ENCODE measurements around the gene MYADML2.
A peak's percentile ranks its signal among the peaks of the same experiment; 100 is the strongest.
"Not testable (repeated sequence)": the region's sequence is repeated elsewhere in the genome, so short reads cannot be mapped to it uniquely, and the experiment has no call there.

The MYADML2 gene

GRCh38 chr17:81986606-81987005 is 39.6 kb upstream of the MYADML2 start:
- Histone ChIP-seq H3K4me1 (ENCODE audit: control insufficient read depth in 1 of 2, insufficient read depth in 2 of 2, low read length in 2 of 2) (peaks cover 0 to 5% of the 10 kb centered on the region in 2 donors), H3K4me3 (ENCODE audit: low read depth in 1 of 2, low read length in 2 of 2) (no peak overlapping the region), H3K9me3 (ENCODE audit: control insufficient read depth in 1 of 2, low read length in 2 of 2) (no peaks in the 10 kb centered on the region), H3K27me3 (ENCODE audit: low read depth, low read length) (no peaks in the 10 kb centered on the region), H3K36me3 (ENCODE audit: control insufficient read depth in 1 of 2, insufficient read depth in 2 of 2, low read length in 2 of 2) (peaks cover 9 to 39% of the 10 kb centered on the region in 2 donors), H3K27ac (ENCODE audit: low read length) (no peak overlapping the region)

GRCh38 chr17:81984773-81985410 is 37.9 kb upstream of the MYADML2 start:
- no peak overlapping the region for H3K4me3 ChIP-seq (ENCODE audit: low read depth in 1 of 2, low read length in 2 of 2)
- no peaks in the 10 kb centered on the region for H3K27me3 ChIP-seq (ENCODE audit: low read depth, low read length)
- H3K9me3 ChIP-seq (ENCODE audit: control insufficient read depth in 1 of 2, low read length in 2 of 2) = no peaks in the 10 kb centered on the region
- H3K36me3 ChIP-seq (ENCODE audit: control insufficient read depth in 1 of 2, insufficient read depth in 2 of 2, low read length in 2 of 2) = peaks cover 9 to 39% of the 10 kb centered on the region in 2 donors
- H3K27ac ChIP-seq (ENCODE audit: low read length) = no peak overlapping the region
- H3K4me1 ChIP-seq (ENCODE audit: control insufficient read depth in 1 of 2, insufficient read depth in 2 of 2, low read length in 2 of 2) = no peaks in the 10 kb centered on the region

DNA sequence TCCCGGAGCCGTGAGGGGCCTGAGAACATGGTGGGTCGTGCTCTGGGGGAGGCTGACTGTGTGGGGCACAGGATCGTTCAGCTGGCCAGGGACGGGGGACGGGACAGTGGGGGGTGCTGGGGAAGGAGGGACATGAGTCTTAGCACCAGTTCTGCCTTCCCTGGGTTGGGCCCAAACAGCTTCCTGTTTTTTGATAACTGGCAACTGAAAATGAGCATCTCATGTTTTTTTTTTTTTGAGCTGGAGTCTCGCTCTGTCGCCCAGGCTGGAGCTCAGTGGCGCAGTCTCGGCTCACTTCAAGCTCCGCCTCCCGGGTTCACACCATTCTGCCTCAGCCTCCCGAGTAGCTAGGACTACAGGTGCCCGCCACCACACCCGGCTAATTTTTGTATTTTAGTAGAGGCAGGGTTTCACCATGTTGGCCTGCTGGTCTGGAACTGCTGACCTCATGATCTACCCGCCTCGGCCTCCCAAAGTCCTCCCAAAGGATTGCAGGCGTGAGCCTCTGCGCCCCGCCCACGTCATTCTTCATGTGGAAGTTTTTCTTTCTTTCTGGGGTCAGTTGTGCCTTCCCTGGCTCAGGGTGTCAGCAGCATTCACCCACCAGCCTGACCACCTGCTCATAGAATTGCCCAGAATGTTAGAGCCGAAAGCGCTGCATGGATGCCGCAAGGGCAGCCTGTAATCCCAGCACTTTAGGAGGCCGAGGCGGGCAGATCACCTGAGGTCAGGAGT is 36.8 kb upstream of the MYADML2 start:
- Histone ChIP-seq H3K9me3 (ENCODE audit: control insufficient read depth in 1 of 2, low read length in 2 of 2) (no peaks in the 10 kb centered on the region), H3K36me3 (ENCODE audit: control insufficient read depth in 1 of 2, insufficient read depth in 2 of 2, low read length in 2 of 2) (peaks cover 9 to 40% of the 10 kb centered on the region in 2 donors), H3K4me1 (ENCODE audit: control insufficient read depth in 1 of 2, insufficient read depth in 2 of 2, low read length in 2 of 2) (no peaks in the 10 kb centered on the region), H3K27ac (ENCODE audit: low read length) (no peak overlapping the region), H3K4me3 (ENCODE audit: low read depth in 1 of 2, low read length in 2 of 2) (no peak overlapping the region), H3K27me3 (ENCODE audit: low read depth, low read length) (no peaks in the 10 kb centered on the region)

GRCh38 chr17:81983011-81983638 is 36.1 kb upstream of the MYADML2 start:
- peaks cover 0 to 5% of the 10 kb centered on the region in 2 donors for H3K4me1 ChIP-seq (ENCODE audit: control insufficient read depth in 1 of 2, insufficient read depth in 2 of 2, low read length in 2 of 2)
- no peak overlapping the region for H3K27ac ChIP-seq (ENCODE audit: low read length)
- H3K27me3 ChIP-seq (ENCODE audit: low read depth, low read length) = no peaks in the 10 kb centered on the region
- no peak overlapping the region for H3K4me3 ChIP-seq (ENCODE audit: low read depth in 1 of 2, low read length in 2 of 2)
- H3K9me3 ChIP-seq (ENCODE audit: control insufficient read depth in 1 of 2, low read length in 2 of 2) = no peaks in the 10 kb centered on the region
- peaks cover 9 to 40% of the 10 kb centered on the region in 2 donors for H3K36me3 ChIP-seq (ENCODE audit: control insufficient read depth in 1 of 2, insufficient read depth in 2 of 2, low read length in 2 of 2)

DNA sequence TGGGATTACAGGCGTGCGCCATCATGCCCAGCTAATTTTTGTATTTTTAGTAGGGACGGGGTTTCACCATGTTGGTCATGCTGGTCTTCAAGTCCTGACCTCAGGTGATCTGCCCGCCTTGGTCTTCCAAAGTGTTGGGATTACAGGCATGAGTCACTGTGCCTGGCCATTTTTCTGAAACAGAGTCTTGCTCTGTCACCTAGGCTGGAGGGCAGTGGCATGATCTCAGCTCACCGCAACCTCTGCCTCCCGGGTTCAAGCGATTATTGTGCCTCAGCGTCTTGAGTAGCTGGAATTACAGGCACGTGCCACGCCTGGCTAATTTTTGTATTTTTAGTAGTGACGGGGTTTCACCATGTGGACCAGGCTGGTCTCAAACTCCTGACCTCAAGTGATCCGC is 34.5 kb upstream of the MYADML2 start:
- not testable (repeated sequence) for H3K27ac ChIP-seq (ENCODE audit: low read length); H3K27me3 ChIP-seq (ENCODE audit: low read depth, low read length); H3K4me3 ChIP-seq (ENCODE audit: low read depth in 1 of 2, low read length in 2 of 2); H3K9me3 ChIP-seq (ENCODE audit: control insufficient read depth in 1 of 2, low read length in 2 of 2); H3K4me1 ChIP-seq (ENCODE audit: control insufficient read depth in 1 of 2, insufficient read depth in 2 of 2, low read length in 2 of 2)
- peaks cover 9 to 27% of the 10 kb centered on the region in 2 donors for H3K36me3 ChIP-seq (ENCODE audit: control insufficient read depth in 1 of 2, insufficient read depth in 2 of 2, low read length in 2 of 2)

DNA sequence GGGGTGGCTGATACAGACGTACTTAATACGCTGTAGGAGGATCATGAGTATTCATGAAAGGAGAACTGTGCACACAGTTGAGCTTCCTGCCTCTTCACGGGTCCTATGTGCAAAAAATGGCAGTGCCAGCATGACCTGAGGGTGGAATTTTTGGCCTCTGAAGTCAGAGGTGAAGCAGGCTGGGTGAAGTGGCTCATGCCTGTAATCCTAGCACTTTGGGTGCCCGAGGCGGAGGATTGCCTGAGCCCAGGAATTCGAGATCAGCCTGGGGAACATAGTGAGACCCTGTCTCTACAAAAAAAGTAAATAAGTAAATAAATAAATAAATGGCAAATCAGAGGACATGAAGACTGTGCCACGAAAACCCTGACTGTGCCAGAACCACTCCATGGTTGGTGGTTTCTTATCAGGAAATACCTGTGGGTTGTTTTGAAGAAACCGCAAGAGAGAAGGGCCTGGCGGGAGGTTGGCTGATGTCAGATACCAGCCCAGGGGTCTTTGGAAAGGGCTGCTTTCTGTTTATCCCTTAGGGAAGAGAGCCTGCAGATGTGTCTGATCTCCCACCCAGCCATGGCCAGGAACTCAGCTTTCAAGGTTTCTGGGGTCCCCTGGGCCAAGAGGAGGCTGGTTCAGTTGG is 33.8 kb upstream of the MYADML2 start:
- Histone ChIP-seq H3K4me1 (ENCODE audit: control insufficient read depth in 1 of 2, insufficient read depth in 2 of 2, low read length in 2 of 2) (peaks cover 0 to 10% of the 10 kb centered on the region in 2 donors), H3K27ac (ENCODE audit: low read length) (no peak overlapping the region), H3K36me3 (ENCODE audit: control insufficient read depth in 1 of 2, insufficient read depth in 2 of 2, low read length in 2 of 2) (peaks cover 9 to 22% of the 10 kb centered on the region in 2 donors), H3K27me3 (ENCODE audit: low read depth, low read length) (no peaks in the 10 kb centered on the region), H3K4me3 (ENCODE audit: low read depth in 1 of 2, low read length in 2 of 2) (no peak overlapping the region), H3K9me3 (ENCODE audit: control insufficient read depth in 1 of 2, low read length in 2 of 2) (no peaks in the 10 kb centered on the region)

DNA sequence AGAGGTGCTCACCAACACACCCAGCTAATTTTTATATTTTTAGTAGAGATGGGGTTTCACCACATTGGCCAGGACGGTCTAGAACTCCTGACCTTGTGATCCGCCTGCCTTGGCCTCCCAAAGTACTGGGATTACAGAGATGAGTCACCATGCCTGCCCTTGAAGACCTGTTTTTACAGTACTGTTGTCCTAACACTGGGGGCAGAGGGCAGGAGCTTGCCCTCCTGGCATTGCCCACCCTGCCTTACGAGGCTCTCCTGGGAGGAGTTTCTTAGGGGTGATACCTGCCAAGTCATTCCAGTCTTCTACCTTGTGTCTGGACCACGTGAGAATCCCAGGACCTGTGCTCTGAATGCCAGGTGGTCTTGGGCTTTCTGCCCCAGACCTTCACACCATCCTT is 33.1 kb upstream of the MYADML2 start:
- no peak overlapping the region for H3K4me3 ChIP-seq (ENCODE audit: low read depth in 1 of 2, low read length in 2 of 2)
- no peaks in the 10 kb centered on the region for H3K27me3 ChIP-seq (ENCODE audit: low read depth, low read length)
- no peak overlapping the region for H3K27ac ChIP-seq (ENCODE audit: low read length)
- H3K4me1 ChIP-seq (ENCODE audit: control insufficient read depth in 1 of 2, insufficient read depth in 2 of 2, low read length in 2 of 2) = peaks cover 0 to 10% of the 10 kb centered on the region in 2 donors
- H3K9me3 ChIP-seq (ENCODE audit: control insufficient read depth in 1 of 2, low read length in 2 of 2) = no peaks in the 10 kb centered on the region
- peaks cover 2 to 15% of the 10 kb centered on the region in 2 donors for H3K36me3 ChIP-seq (ENCODE audit: control insufficient read depth in 1 of 2, insufficient read depth in 2 of 2, low read length in 2 of 2)

DNA sequence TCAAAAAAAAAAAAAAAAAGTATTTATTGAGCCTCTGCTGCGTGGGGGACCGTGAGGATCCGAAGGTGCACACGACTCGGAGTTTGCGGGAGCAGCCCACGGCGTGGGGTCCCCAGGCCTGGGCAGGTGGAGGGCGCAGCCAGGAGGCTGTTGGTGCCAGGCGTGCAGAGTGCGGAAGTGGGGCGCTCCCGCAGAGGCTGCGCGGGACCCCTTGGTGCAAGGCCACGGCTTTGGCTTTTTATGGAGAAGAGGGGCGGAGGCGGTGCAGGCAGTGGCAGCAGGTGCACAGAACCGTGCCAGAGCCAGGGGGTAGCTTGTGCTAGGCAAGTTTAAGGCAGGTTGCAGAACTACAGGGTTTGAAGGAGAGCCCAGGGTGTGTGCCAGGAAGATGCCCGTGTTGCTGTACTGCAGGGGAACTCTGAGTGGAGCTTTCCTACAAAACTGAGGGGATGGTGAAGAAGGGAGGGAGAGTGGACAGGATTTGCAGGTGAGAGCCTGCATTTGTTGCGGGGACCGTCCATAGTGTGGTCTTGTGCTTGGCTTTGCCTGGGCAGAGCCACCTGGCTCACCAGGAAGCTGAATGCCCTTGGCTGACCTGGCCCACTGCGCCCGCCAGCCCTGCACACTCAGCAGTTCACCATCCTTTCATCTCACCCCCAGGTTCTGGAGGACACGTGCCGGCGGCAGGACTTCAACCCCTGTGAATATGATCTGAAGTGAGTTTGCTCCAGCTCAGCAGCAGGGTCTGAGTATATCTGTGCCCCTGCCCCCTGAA is 31.7 kb upstream of the MYADML2 start:
- Histone ChIP-seq H3K27ac (ENCODE audit: low read length) (no peak overlapping the region), H3K4me1 (ENCODE audit: control insufficient read depth in 1 of 2, insufficient read depth in 2 of 2, low read length in 2 of 2) (peaks cover 0 to 10% of the 10 kb centered on the region in 2 donors), H3K36me3 (ENCODE audit: control insufficient read depth in 1 of 2, insufficient read depth in 2 of 2, low read length in 2 of 2) (peaks cover 0 to 6% of the 10 kb centered on the region in 2 donors), H3K4me3 (ENCODE audit: low read depth in 1 of 2, low read length in 2 of 2) (peak overlapping the region; percentile 11 to 78), H3K27me3 (ENCODE audit: low read depth, low read length) (no peaks in the 10 kb centered on the region), H3K9me3 (ENCODE audit: control insufficient read depth in 1 of 2, low read length in 2 of 2) (no peaks in the 10 kb centered on the region)

- no peaks in the 10 kb centered on the region for H3K27me3 ChIP-seq (ENCODE audit: low read depth, low read length)
- H3K4me1 ChIP-seq (ENCODE audit: control insufficient read depth in 1 of 2, insufficient read depth in 2 of 2, low read length in 2 of 2) = peaks cover 0 to 10% of the 10 kb centered on the region in 2 donors
- peaks cover 0 to 3% of the 10 kb centered on the region in 2 donors for H3K36me3 ChIP-seq (ENCODE audit: control insufficient read depth in 1 of 2, insufficient read depth in 2 of 2, low read length in 2 of 2)
- peak within 1 kb of the TSS; percentile 56 for H3K27ac ChIP-seq (ENCODE audit: low read length)
- peak within 1 kb of the TSS; percentile 72 to 78 for H3K4me3 ChIP-seq (ENCODE audit: low read depth in 1 of 2, low read length in 2 of 2)
- no peaks in the 10 kb centered on the region for H3K9me3 ChIP-seq (ENCODE audit: control insufficient read depth in 1 of 2, low read length in 2 of 2)
Measured at GRCh38 chr17:81977211-81977808, 30.3 kb upstream of the MYADML2 start, which contains the start of gene ASPSCR1. Gene ASPSCR1 (plus strand): TSS chr17:81977629. CDS start chr17:81977647, 18 bp downstream.

DNA sequence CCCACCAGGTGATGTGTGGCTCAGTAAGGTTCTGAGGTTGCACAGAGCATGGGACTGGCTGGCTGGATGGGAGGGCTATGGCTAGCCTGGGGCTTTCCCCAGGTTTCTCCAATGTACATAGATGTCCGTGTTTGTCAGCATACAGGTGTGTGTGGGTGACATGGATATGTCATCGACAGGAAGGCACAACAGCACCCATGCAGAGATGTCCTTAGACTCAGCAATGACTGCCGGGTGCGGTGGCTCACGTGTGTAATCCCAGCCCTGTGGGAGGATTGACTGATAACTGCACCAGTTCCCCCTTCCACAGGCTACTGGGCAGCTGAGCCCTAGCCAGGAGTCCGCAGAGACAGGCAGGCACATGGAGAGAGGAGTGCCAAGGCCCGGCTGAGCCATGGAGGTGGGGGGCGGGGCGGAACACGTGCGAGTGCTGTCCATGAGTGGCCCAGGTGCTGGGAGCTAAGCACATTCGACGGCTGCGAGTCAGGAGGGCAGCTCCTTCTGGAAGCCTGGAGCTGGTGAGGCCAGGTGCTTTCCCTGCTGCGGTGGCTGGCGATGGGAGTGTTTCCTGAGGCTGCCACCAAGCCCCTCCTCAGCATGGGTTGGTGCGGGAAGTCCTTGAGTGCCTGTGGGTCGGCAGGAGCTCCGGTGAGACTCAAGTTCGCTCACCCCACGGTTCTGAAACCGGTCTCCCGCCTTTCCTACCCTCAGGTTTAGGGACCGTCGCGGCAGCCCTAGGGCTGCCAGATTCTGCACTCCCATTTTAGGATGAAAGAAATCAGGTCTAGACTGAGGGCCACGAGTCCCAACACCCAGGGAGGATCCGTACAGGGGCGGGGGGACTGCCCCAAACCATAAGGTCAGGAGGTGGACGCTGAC is 29.5 kb upstream of the MYADML2 start:
- Histone ChIP-seq H3K27ac (ENCODE audit: low read length) (peak overlapping the region; percentile 56), H3K4me1 (ENCODE audit: control insufficient read depth in 1 of 2, insufficient read depth in 2 of 2, low read length in 2 of 2) (peaks cover 0 to 10% of the 10 kb centered on the region in 2 donors), H3K4me3 (ENCODE audit: low read depth in 1 of 2, low read length in 2 of 2) (peak overlapping the region; percentile 72 to 78), H3K9me3 (ENCODE audit: control insufficient read depth in 1 of 2, low read length in 2 of 2) (no peaks in the 10 kb centered on the region), H3K27me3 (ENCODE audit: low read depth, low read length) (no peaks in the 10 kb centered on the region), H3K36me3 (ENCODE audit: control insufficient read depth in 1 of 2, insufficient read depth in 2 of 2, low read length in 2 of 2) (peaks cover 0 to 3% of the 10 kb centered on the region in 2 donors)

All from muscle layer of duodenum (tissue), 2 donors.